ENCODE measurements around the gene DNMT3A.
"Not testable (repeated sequence)": the region's sequence is repeated elsewhere in the genome, so short reads cannot be mapped to it uniquely, and the experiment has no call there.

Gene DNMT3A

DNA sequence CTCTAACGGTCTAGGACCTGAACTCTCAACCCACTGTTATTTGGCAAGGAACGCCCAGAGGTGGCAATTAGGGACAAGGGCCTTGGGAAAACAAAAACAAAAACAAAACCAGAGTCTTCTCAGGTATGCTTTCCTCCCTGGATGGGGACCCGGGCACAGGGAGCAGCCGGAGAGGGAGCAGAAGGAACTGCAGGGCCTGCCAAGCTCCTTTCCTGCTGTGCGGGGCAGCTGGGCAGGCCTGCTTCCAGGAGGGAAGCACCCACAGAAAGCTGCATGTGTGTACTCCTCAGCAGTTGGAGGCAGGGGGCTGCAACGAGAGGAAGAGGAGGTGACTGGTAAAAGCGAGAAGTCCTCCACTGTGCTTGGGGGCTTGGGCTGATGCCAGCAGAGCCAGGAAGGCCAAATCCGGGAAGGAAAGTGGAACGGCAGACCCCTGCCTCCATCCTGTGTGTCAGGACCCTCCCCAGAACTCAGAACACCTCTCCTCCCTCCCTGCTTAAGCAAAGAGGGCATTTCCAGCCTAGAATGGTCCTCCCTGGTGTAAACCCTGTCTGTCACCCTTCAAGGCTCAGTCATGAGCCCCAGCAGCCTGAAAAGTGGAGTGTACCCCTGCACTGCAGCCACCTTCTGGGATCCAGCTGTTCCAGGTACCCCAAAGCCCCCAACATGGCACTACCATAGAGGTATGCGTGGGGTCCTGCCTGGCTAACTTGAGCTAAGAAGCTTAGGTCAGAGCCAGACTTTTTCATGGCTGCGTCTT is 56.3 kb downstream of the DNMT3A start:
- no peak for DNase-seq (ENCODE audit: low read depth in 2 of 2)

DNA sequence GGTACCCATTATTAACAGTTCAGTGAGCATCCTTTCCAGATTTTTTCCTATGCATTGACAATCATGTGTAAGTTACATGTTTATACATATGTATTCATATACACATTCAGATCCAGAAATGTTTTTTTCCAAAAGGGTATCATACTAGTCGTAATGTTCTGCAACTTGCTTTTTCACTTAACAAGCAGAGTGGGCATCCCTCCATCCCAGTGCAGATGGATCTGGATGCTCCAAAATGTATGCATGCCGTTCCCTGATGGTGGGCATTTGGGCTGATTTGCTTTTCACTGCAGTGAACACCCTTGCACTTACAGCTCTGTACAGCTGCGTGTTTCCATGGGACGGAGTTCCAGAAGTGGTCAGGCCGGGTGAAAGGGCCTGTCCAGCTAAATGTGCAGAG is 57.0 kb downstream of the DNMT3A start:
- no peak for DNase-seq (ENCODE audit: low read depth in 2 of 2)

DNA sequence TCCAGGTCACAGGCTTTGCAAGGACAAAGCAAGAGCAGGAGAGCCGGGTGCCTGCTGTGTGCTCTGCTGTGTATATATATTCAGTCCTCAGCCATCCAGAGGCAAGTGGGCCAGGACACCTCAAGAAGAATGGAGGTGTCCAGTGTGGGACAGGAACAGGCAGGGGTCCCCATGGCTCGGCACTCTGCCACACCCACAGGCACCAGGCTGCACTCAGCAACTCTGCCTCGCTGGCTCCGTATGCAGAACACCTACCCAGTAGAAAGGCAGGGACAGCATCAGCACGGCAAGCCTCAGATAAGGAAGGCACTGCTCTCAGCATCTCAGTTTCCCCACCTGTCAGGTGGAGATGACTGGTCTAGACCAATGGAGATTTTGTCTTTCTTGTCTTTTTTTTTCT is 57.8 kb downstream of the DNMT3A start:
- no peak for DNase-seq (ENCODE audit: low read depth in 2 of 2)

DNA sequence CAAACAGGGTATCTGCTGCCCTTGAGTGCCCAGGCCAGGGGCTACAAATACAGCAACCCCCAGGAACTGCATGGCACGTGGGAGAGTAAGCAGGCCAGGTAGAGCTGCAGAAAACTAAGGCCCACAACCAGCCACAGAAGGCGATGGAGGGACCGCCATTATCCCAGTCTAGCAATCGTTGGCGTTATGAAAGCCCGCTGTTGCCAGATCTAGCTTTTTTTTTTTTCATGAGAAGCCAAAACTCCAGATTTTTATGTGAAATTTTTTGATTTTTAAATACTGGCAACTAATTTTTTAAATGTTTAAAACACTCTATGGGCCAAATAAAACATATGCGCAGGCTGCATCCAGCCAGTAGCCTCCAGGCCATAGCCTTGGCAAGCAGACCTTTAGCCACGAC is 59.8 kb downstream of the DNMT3A start:
- no peak for DNase-seq (ENCODE audit: low read depth in 2 of 2)

DNA sequence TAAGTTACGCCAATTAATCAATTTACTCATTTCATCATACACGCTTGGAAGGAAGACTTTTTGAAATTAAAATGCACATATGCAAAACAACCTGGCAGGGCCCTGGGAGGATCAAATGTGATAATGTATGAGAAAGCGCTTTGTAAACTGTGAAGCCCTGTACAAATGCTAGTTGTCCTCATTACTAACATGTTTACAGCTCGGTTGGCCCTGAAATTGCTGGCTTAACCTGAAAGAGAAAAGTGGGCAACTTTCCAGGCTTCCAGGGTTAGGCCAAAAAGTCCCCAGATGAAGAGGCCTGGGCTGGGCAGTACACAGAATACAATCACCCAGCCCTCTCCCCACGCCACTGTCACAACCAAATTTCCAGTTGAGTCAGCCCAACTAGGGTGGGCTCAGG is 60.2 kb downstream of the DNMT3A start:
- no peak for DNase-seq (ENCODE audit: low read depth in 2 of 2)

DNA sequence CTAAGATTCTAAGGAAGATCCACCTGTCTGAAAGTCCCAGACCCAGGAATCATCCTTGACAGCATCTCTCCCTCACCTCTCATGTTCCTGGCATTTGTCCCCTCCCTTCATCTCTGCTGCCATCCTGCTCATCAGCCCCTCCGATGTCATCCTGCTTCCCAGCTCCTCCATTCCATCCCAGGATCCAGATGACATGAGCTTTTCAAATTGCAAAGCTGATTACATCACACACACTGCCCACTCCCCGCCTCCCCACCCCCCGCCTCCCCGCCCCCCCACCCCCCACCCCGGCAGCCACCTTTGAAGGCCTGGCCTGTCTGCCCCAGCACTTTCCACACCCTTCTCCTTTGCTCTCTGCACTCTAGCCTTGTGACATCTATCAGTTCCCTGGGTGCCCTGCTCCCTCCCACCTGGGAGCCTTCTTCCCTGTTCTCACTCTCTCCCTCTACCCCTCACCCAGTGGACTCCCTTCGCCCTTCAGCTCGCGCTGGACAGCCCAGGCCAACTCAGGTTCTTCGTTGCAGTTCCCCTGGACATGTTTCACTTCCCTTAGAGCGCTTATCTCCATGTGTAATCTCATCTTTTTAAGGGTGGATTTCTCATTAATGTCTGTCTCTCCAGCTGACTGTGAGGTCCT is 61.6 kb downstream of the DNMT3A start:
- no peak for DNase-seq (ENCODE audit: low read depth in 2 of 2)

DNA sequence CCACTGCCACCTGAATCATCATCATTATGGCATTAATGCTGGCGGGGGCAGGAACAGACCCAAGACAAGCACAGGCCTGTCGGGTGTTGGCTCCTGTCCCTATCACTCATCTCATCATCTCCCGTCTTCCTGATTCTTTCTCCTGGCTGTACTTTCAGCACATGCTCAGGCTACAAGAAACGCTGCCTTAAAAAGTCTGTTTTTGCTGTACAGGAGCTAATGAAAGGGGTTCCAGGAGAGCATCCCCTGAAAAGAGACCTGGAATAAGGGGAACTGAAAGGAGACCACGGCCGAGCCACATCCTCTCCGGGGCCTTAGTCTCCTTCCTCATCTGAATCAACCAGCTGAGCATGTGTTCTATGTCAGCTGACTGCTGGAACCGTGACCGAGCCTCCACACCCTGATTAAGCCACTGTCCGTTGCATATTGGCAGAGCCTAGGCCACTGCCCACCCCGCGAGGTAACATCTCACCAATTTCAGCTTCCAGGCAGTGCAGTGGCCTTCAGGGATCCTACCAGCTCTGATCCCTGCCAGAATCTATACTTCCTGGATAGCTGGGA is 62.6 kb downstream of the DNMT3A start:
- DNase-seq (ENCODE audit: low read depth in 2 of 2): no peak

DNA sequence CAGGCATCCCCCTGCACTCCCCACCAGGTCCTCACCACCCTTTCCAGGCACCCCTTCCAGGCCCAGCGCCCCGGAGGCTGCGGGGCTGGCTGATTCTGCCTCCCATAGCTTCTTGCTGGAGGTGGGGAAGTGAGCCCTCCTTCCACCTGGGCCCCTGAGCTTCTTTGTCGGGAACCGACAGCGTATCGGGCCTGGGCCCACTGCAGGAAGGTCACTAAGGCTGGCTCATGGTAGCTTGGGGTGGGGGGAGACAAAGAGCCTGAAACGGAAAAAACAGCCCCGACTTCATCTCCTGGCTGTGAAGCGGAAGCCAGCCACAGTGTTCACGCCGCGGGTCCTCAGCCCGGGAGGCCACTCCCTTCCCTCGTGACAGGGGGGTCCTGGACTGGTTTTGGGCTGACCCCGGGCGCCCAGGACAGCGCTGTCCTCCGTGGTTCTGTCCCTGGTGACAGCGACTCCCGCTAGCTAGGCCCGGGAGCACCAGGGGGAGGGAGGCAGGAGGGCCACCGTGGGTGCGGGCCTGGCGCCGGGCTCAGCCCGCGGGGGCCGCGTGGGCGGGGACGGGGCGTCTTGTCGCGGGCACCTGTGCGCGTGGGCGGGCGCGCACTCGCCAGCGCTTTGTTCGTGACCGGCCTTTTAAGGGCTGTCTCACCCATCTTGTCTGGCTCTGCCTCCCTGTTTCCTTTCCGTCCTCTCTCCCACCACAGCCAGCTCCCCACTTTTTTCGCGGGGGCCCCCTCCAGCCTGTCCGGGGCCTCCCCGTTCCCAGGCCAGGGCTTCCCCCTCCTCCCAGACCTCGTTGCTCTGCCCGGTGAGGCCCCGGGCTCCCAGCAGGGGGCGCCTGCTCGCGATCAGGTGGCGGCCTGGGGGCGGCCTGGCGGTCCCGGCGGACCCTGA is 64.9 kb downstream of the DNMT3A start:
- DNase-seq (ENCODE audit: low read depth in 2 of 2): peak; percentile 66 to 68

DNA sequence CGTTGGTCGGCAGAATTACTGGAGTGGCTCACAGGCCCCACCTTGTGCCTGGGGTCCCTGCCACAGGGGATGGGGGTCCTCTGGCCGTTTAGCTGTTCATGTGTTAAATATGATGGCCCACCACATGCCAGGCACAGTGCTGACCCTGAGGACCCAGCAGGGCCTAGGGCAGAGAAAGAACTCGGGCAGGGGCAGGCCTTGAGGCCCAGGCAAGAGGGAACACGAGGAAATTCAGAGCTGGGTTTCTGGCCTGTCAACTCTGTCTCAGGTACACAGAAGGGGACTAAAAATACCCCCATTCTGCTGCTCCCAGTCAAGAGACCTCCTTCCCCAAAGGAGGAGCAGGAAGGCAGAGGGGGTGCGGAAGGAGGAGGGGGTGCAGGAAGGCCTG is 66.2 kb downstream of the DNMT3A start:
- no peak for DNase-seq (ENCODE audit: low read depth in 2 of 2)

DNA sequence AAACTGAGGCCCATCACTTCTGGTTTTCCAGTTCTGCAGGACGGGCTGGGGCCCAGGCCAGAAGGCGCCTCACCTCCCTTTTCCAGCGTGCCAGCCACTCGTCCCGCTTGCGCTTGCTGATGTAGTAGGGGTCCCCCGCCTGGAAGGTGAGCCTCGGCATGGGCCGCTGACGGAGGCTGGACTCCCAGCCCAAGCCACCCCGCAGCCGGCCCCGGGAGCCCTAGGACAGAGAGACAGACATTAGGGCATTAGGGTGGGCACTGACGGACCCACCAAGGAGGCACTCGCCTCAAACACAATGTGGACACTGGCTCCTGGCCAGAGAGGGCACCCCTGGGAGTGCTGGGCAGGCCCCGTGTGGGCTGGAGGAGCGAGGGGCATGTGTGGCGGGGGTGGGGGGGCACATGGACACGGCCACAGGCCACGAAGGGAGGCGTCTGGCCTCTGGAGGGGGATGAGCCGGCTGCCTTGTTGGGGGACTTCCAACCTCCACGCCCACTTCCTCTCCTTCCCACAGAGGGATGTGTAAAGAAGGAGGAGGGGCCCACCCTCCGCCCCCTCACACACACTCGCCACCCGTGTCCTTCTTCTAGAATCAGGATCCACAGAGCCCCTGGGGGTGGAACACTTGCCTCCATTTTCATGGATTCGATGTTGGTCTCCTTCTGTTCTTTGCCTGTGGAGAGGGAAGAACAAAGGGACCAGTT is 66.7 kb downstream of the DNMT3A start:
- no peak for DNase-seq (ENCODE audit: low read depth in 2 of 2)

DNA sequence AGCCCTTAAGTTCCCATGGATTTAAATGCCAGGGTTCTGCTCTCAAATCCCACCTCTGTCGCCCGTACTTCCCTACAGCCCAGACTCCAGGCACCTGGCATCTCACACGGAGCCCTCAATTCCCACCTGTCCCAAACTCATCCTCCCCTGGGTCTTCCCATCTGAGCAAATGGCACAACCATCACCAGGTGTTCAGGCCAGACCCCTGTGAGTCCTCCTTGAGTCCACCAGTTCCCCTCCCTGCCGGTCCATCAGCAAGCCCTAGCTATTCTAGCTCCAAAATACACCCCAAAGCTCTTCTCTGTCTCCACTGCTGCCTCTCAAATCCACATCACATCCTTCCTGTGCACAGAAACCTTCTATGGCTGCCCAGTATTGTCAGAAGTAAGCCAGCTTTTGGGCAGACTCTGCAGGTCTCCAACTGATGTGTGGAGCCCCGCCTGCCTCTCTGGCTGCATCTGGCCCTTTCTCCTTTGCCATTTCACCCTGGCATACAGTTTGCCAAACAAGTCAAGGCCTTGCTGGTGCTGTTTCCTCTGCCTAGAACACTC is 67.7 kb downstream of the DNMT3A start:
- DNase-seq (ENCODE audit: low read depth in 2 of 2): no peak

DNA sequence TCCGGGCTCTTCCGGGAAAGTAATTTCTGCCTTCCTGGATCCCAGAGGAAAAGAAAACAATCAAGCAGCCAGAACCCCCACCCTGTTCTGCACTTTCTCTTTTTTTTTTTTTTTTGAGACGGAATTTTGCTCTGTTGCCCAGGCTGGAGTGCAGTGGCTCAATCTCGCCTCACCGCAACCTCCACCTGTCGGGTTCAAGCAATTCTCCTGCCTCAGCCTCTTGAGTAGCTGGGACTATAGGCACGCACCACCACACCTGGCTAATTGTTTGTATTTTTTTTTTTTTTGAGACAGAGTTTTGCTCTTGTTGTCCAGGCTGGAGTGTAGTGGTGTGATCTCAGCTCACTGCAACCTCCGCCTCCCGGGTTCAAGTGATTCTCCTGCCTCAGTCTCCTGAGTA is 69.0 kb downstream of the DNMT3A start:
- DNase-seq (ENCODE audit: low read depth in 2 of 2): not testable (repeated sequence)

DNA sequence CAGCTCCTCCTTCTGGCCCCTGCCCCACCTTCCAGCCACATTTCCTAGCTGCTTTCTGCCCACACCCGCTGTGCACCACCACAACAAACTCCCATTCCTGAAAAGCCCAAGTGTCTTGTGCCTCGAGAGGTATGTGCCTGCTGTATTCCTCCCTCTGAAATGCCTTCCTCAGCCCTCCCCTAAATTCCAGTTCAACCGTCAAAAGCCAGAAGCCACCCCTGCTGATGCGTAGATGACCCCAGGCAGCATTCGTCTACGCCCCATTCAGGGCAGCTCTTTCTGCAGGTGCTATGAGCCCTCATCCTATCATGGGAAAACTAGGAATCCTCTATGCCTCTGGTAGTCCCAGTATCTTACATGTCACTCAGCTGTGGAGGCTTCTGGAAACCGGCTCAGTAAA is 71.7 kb downstream of the DNMT3A start:
- no peak for DNase-seq (ENCODE audit: low read depth in 2 of 2)

DNA sequence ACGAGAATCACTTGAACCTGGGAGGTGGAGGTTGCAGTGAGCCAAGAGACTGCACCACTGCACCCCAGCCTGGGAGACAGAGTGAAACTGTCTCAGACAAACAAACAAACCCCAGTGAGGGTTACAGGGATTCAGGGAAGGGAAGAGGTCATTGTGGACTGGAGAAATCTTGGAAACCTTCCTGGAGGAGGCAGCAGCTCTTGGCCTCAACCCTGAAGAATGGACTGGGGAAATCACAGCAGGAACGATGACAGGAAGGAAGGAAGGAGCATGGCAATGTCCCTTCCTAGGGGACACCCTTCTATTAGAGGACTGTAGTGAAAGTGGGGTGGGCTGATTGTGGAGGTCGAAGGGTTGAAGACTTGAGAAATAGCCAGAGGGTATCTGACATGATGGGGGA is 72.5 kb downstream of the DNMT3A start:
- no peak for DNase-seq (ENCODE audit: low read depth in 2 of 2)

DNA sequence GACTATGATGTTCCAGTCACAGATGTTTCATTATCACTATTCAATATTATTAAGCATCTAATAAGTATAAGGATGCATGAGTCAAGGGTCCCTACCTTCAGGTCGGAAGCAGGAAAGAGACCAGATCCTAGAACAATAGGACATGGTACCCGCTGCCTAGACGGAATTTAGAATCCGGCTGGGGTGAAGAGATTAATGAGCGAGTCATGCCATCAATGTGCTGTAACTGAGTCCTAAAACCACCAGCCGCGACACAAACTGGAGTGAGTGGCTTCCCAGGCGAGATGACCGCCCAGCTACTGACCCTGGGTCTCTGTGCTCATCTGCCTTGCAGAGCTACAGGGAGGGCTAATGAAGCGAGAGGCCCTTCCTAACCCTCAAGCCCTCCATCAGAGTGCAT is 73.6 kb downstream of the DNMT3A start:
- DNase-seq (ENCODE audit: low read depth in 2 of 2): no peak

DNA sequence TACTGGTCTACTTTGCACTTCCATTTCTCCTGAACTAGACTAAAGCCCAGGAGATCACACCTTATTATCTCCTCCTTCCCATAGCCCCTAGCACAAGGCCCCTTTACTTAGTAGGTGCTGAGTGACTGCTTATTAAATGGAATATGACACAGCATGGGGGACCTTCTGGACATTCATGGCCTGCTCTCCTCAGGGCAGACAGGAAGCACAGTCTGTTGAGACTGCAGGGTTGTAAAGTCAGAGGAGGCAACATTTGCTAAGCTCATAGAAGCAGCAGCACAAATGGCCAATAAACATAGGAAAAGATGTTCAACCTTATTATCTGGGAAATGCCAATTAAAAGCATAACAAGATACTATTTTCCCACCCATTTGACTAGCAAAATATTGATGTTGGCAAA is 75.3 kb downstream of the DNMT3A start:
- no peak for DNase-seq (ENCODE audit: low read depth in 2 of 2)

DNA sequence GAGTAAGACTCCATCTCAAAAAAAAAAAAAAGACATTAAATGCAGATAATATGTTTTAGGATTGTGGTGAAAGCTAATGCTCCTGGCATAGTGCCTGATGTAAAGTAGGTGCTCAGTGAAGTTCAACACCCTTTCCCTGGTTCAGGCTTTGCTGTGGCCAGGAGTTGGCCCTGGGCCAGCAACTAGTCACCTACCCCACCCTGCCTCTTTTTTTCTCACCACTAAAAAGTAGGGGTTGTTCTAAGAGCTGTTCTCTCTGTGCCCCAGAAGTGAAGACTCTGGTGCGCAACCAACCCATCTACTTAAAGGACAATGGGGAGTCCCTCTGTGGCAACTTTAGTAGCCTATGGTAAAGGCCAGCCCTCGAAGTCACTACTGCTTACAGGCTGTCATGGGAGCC is 75.9 kb downstream of the DNMT3A start:
- no peak for DNase-seq (ENCODE audit: low read depth in 2 of 2)

DNA sequence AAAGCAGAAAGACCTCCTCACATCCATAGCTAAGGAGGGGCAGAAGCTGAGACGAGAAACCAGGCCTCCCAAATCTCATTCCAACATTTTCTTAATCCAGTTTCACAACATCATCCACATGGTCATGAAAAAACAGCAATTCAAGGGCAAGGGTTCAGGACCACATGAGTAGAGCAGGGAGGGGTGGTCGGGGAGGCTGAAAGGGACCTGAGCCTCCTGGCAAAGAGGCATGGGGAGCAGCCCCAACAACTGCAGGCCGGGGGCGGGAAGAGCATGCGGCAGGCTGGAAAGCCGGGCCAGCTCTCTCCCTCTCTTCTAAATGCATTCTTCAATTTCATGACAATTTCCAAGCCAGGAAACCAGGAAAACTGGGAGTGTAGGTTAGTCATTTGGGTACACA is 76.7 kb downstream of the DNMT3A start:
- no peak for DNase-seq (ENCODE audit: low read depth in 2 of 2)

DNA sequence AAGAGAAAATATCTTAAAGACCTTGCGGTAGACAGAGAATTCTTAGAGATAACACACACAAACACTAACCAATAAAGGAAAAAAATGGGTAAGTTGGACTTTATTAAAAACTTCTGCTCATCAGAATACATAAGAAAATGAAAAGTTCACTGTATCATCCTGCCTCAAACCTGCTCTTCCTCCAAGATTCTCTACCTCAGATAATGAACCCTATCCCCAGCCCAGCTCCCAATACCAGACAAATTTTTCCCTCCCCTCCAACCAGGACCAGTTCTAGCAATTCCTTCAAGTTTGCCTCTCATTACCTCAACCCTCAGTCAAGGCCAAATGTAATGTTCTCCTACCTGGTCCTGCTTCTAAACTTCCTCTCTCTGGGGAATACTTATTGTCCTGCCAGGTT is 79.4 kb downstream of the DNMT3A start:
- no peak for DNase-seq (ENCODE audit: low read depth in 2 of 2)

DNA sequence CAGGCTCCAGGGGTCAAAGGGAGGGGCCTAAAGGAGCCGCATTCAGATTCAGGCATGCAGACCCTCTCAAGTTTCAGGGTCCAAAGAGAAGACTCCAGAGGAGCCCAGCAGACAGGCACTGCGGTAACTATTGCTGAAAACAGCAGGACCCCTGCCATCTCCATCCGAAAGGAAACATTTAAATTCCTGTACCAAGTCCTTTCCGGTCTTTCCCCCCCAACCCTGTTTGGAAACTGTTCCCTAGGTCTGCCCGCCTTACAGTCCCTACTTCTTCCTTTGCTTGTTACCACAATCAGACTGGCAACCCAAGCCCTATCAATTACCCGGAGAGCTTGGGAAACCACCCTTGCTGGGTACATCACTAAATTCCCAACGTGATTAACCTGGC is 82.0 kb downstream of the DNMT3A start:
- no peak for DNase-seq (ENCODE audit: low read depth in 2 of 2)

All from activated CD4-positive, alpha-beta T cell treated with anti-CD3 and anti-CD28 coated beads for 24 hours (primary cell).